Measurements from ENCODE around the gene EFNA2. TPM values are rescaled to one million over a fixed set of nuclear protein-coding genes. Genes with fewer than 3 reads are reported as not detected.

EFNA2 gene
- total and polyA plus RNA-seq, 5 experiments from 2014 or later, result not detected

- Mint-ChIP-seq H3K36me3 (peaks cover 0 to 64% (median 15%) of the 10 kb centered on the region in 3 donors), H3K9me3 (no peaks in the 10 kb centered on the region), H3K27ac (peak within 1 kb of the TSS; percentile 85 to 98 (median 96)), H3K4me1 (peaks cover 29 to 62% (median 58%) of the 10 kb centered on the region in 4 donors), H3K27me3 (no peaks in the 10 kb centered on the region), H3K4me3 (peak within 1 kb of the TSS; percentile 76 to 92 (median 87))
- ATAC-seq (peak; percentile 81 to 84), DNase-seq (peak; percentile 93 to 98 (median 96))
- POLR2A ChIA-PET, result interaction anchor here (0.6 to 3.9 kb wide), 34 partner anchors 9 to 575 kb away, joined by 3 to 43 read pairs (median 5); partner anchors contain the start of genes ARHGAP45, ATP5F1D, CNN2 and GPX4
Observed at GRCh38 chr19:1275260-1275975, 10.3 kb upstream of the EFNA2 start, which contains the start of gene FAM174C. FAM174C (plus strand) TSS chr19:1275530; CDS start chr19:1275550, 20 bp downstream.

GRCh38 chr19:1275976-1276627 lies 9.6 kb upstream of the EFNA2 start:
- POLR2A ChIA-PET, result interaction anchor here (1.2 to 3.9 kb wide), 8 partner anchors 10 to 250 kb away, joined by 5 to 43 read pairs (median 7); partner anchors contain the start of genes ATP5F1D and CNN2
- peaks cover 29 to 55% (median 52%) of the 10 kb centered on the region in 4 donors for H3K4me1 Mint-ChIP-seq

GRCh38 chr19:1276628-1277022 lies 9.0 kb upstream of the EFNA2 start:
- H3K27me3 Mint-ChIP-seq, result no peaks in the 10 kb centered on the region
- H3K4me1 Mint-ChIP-seq, result peaks cover 23 to 50% (median 47%) of the 10 kb centered on the region in 4 donors
- H3K9me3 Mint-ChIP-seq, result no peaks in the 10 kb centered on the region
- peaks cover 0 to 52% (median 12%) of the 10 kb centered on the region in 3 donors for H3K36me3 Mint-ChIP-seq
- H3K4me3 Mint-ChIP-seq, result peak overlapping the region; percentile 76 to 92 (median 87)
- no peak for ATAC-seq
- peak in 2 of 10 donors; percentile 40 to 43 for DNase-seq
- peak overlapping the region; percentile 83 to 98 (median 96) for H3K27ac Mint-ChIP-seq
- POLR2A ChIA-PET, result interaction anchor here (1.7 to 3.9 kb wide), 4 partner anchors 10 to 106 kb away, joined by 7 to 43 read pairs (median 18); partner anchors contain the start of gene ATP5F1D

More at GRCh38 chr19:1275976-1276627, 9.6 kb upstream of the EFNA2 start:
- peaks cover 0 to 57% (median 15%) of the 10 kb centered on the region in 3 donors for H3K36me3 Mint-ChIP-seq
- no peak for ATAC-seq
- peak overlapping the region; percentile 83 to 98 (median 96) for H3K27ac Mint-ChIP-seq
- H3K4me3 Mint-ChIP-seq, result peak overlapping the region; percentile 76 to 92 (median 87)
- no peak for DNase-seq
- H3K27me3 Mint-ChIP-seq, result no peaks in the 10 kb centered on the region
- no peaks in the 10 kb centered on the region for H3K9me3 Mint-ChIP-seq

- Mint-ChIP-seq H3K27ac (peak overlapping the region in 9 of 10 donors; percentile 85 to 98 (median 96)), H3K9me3 (no peaks in the 10 kb centered on the region), H3K27me3 (no peaks in the 10 kb centered on the region), H3K4me1 (peaks cover 22 to 46% (median 42%) of the 10 kb centered on the region in 4 donors), H3K36me3 (peaks cover 0 to 48% (median 12%) of the 10 kb centered on the region in 3 donors), H3K4me3 (peak overlapping the region; percentile 76 to 92 (median 87))
- ATAC-seq (no peak), DNase-seq (no peak)
- POLR2A ChIA-PET, result interaction anchor here (0.6 to 3.1 kb wide), 5 partner anchors 8 to 168 kb away, joined by 3 to 28 read pairs (median 4); partner anchors contain the start of gene CIRBP
Observed at GRCh38 chr19:1277061-1277460, 8.6 kb upstream of the EFNA2 start.

GRCh38 chr19:1278074-1278473 lies 7.6 kb upstream of the EFNA2 start:
- H3K27me3 Mint-ChIP-seq, result peaks cover 0 to 2% (median 0%) of the 10 kb centered on the region in 5 donors
- peaks cover 15 to 35% (median 33%) of the 10 kb centered on the region in 4 donors for H3K4me1 Mint-ChIP-seq
- no peak for ATAC-seq
- H3K27ac Mint-ChIP-seq, result peak overlapping the region in 5 of 10 donors; percentile 48 to 79 (median 68)
- no peak for DNase-seq
- peak overlapping the region in 3 of 10 donors; percentile 15 to 45 (median 30) for H3K4me3 Mint-ChIP-seq
- POLR2A ChIA-PET, result interaction anchor here (0.6 to 3.1 kb wide), 6 partner anchors 9 to 167 kb away, joined by 3 to 28 read pairs (median 3); partner anchors contain the start of gene CIRBP
- H3K9me3 Mint-ChIP-seq, result no peaks in the 10 kb centered on the region
- peaks cover 0 to 38% (median 9%) of the 10 kb centered on the region in 3 donors for H3K36me3 Mint-ChIP-seq

- peaks cover 10 to 27% (median 25%) of the 10 kb centered on the region in 4 donors for H3K4me1 Mint-ChIP-seq
- peak overlapping the region in 2 of 10 donors; percentile 43 to 55 for H3K27ac Mint-ChIP-seq
- POLR2A ChIA-PET, result interaction anchor here (0.9 to 3.1 kb wide), 6 partner anchors 8 to 93 kb away, joined by 3 to 28 read pairs (median 4); partner anchors contain the start of gene CIRBP
- no peaks in the 10 kb centered on the region for H3K9me3 Mint-ChIP-seq
- ATAC-seq, result no peak
- peaks cover 0 to 29% (median 3%) of the 10 kb centered on the region in 3 donors for H3K36me3 Mint-ChIP-seq
- no peak for DNase-seq
- H3K4me3 Mint-ChIP-seq, result peak overlapping the region in 1 of 10 donors; percentile 19
- peaks cover 0 to 5% (median under 1%) of the 10 kb centered on the region in 5 donors for H3K27me3 Mint-ChIP-seq
Observed at GRCh38 chr19:1278713-1279660, 6.7 kb upstream of the EFNA2 start.

DNA sequence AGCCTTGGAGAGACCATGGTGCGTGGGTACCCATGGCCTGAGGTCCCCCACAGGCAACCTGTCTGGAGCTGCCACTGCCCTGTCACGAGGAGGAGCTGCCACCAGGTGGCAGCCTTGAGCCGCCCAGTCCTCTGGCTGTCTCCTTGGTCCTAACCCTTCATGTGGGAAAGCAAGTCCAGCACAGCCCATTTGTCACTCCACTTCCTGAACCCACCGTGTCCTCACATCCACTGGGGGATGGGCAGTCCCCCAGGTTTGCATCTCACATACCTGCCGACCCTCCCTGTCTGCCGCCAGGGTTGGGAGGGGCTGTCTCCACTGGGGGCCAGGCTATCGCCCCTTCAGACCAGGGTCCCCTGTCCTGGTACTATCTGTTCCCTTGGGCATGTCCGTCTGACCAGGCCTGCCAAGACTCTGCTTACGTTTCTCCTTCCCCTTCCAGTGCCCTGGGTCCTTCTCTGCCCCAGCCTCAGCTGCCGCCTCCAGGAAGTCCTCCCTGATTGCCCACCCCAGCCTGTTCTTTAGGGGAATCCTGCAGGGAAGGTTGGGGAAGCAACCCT lies 5.8 kb upstream of the EFNA2 start:
- DNase-seq (peak; percentile 58 to 86 (median 75)), ATAC-seq (no peak)
- Mint-ChIP-seq H3K27ac (peak overlapping the region in 7 of 10 donors; percentile 55 to 88 (median 73)), H3K9me3 (no peaks in the 10 kb centered on the region), H3K4me3 (peak overlapping the region in 8 of 10 donors; percentile 19 to 86 (median 50)), H3K27me3 (peaks cover 7 to 13% (median 9%) of the 10 kb centered on the region in 5 donors), H3K36me3 (peaks cover 0 to 32% (median 0%) of the 10 kb centered on the region in 3 donors), H3K4me1 (peaks cover 10 to 28% (median 23%) of the 10 kb centered on the region in 4 donors)
- POLR2A ChIA-PET, result interaction anchor here (0.6 to 3.1 kb wide), 6 partner anchors 9 to 311 kb away, joined by 3 to 28 read pairs (median 4); partner anchors contain the start of gene CIRBP

DNA sequence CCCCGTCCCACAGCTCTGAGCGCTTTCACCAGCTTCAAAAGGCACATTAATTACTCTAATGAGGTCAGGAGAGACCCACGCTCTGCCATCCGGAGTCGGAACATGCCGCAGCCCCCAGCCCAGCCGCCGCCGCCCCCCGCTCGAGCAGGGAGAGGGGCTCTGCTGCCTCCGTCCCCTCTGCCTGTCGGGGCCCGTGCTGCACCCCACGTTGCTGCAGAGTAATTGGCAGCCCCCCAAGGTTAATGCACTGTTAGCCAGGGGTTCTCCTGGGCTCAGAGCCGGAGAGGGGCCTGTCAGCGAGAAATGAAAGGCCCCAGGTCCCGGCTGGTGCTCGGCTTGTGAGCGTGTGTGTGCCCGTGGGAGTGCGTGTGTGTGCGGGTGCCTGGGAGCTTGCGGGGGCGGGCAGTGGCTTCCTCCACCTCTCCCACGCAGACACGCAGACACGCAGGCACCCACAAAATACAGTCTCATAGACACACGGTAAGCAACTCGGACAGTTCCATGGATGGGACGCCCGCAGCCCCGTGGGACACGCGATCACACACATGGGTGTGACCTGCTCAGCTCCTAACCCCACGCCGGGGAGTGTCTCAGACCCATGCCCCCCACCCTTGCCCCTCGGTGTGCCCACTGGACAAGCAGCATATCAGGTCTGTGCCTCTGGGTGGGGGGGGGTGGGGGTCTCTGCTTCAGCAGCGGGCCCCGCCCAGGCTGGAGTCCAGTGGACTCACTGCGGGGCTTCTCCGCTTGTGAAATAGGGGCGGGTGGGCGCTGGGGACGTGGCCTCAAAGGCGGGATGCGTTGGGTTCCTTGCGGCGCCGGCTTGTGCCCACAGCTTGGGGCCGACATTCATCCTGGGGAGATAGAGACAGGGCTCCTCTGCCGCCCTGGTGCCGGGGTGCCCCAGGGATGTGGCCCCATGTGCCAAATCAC lies 4.8 kb upstream of the EFNA2 start:
- Mint-ChIP-seq H3K9me3 (no peaks in the 10 kb centered on the region), H3K27me3 (peaks cover 9 to 18% (median 12%) of the 10 kb centered on the region in 5 donors), H3K4me1 (peaks cover 10 to 30% (median 23%) of the 10 kb centered on the region in 4 donors), H3K36me3 (peaks cover 0 to 31% (median 0%) of the 10 kb centered on the region in 3 donors), H3K27ac (peak overlapping the region in 2 of 10 donors; percentile 65 to 83), H3K4me3 (no peak overlapping the region)
- DNase-seq (no peak), ATAC-seq (no peak)
- POLR2A ChIA-PET, result interaction anchor here (1.2 to 2.0 kb wide), 3 partner anchors 12 to 90 kb away, joined by 5 to 8 read pairs (median 6); partner anchors contain the start of gene CIRBP

DNA sequence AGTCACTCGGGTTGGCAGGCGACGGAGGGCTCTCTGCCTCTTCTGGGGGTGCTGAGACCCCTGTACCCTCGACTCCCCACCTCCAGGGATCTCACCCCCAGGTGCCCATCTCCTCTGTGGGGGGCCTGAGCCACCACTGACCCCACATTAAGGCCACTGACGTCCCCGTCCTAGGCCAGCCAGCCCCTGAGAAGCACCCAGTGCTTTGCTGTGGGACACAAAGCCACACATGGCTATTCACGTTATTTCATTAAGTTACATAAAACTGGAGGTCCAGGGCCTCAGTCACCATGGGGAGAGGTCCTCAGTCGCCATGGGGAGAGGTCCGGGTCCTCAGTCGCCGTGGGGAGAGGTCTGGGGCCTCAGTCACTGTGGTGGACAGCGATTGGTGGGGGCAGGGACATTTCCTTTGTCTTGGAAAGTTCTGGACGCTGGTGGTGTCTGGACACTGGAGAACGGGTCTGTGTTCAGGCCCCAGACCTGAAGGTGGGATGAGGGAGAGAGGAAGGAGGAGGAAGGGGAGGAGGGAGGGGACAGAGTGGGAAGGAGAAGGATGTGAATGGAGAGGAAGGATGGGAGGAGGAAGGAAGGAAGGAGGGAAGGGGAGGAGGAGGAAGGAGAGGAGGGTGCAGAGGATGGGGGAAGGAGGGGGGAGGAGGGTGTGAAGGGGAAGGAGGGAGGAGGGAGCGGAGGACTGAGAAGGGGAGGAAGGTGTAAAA lies 3.9 kb upstream of the EFNA2 start:
- ATAC-seq, result no peak
- H3K36me3 Mint-ChIP-seq, result peaks cover 0 to 29% (median 0%) of the 10 kb centered on the region in 3 donors
- POLR2A ChIA-PET, result no interaction called here
- peaks cover 8 to 30% (median 23%) of the 10 kb centered on the region in 4 donors for H3K4me1 Mint-ChIP-seq
- DNase-seq, result no peak
- H3K9me3 Mint-ChIP-seq, result no peaks in the 10 kb centered on the region
- peaks cover 9 to 24% (median 16%) of the 10 kb centered on the region in 5 donors for H3K27me3 Mint-ChIP-seq
- H3K27ac Mint-ChIP-seq, result peak overlapping the region in 1 of 10 donors; percentile 24
- H3K4me3 Mint-ChIP-seq, result no peak overlapping the region
